Fibroblast of the aortic adventitia (primary cell): ENCODE results near the gene DNASE1L3. TPM values are rescaled to one million over a fixed set of nuclear protein-coding genes. Genes with fewer than 3 reads are reported as not detected.
"Not testable (repeated sequence)": the region's sequence is repeated elsewhere in the genome, so short reads cannot be mapped to it uniquely, and the experiment has no call there.

Experiments used
- DNase-seq: peaks from one replicate; pipeline ENCODE4 v3.0.0-alpha.2; 2010; ENCODE audit warnings: low read depth
- H3K4me3 ChIP-seq: 2 replicates; pipeline ENCODE4 v1.5.1; 2011; ENCODE audit warnings: low read depth, mild to moderate bottlenecking, control low read depth, low read length, moderate library complexity
- total RNA-seq: library from RNA; depleted of rRNA; stranded (reverse); fragments of >200 nt; gene quantifications from 2 replicates; pipeline ENCODE4 v1.2.3, GENCODE V29; 2012; ENCODE audit warnings: low replicate concordance
- TF ChIP-seq, protein P1 (sequence below): IDR thresholded peaks from 2 replicates; pipeline ENCODE4 v1.5.1; 2011; ENCODE audit warnings: mild to moderate bottlenecking, low read length, control low read depth, inconsistent platforms; ENCODE audit not compliant: insufficient read depth

Gene DNASE1L3
- total RNA-seq, 1 donor, result not detected

DNA sequence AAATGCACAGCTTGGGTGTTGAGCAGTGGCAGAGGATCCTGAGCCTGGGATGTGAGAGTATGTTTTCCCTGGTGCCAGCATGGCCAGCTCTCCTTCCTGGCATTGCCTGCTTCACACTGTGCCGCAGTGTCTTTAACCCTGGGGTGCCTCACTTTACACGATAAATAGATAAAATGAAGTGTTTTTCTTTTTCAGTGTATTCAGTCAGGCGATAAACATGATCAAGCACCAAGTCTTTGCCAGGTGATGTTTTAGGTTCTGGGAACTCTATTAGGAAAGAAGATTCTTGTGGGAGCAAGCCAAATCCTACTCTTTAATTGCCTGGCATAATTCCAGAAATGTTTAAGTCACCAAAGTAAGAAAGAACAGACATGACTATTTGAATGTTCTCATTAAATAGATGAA, 40.9 kb upstream of the DNASE1L3 start:
- DNase-seq, result no peak
- H3K4me3 ChIP-seq, result no peak overlapping the region
- TF ChIP-seq, protein P1, sequence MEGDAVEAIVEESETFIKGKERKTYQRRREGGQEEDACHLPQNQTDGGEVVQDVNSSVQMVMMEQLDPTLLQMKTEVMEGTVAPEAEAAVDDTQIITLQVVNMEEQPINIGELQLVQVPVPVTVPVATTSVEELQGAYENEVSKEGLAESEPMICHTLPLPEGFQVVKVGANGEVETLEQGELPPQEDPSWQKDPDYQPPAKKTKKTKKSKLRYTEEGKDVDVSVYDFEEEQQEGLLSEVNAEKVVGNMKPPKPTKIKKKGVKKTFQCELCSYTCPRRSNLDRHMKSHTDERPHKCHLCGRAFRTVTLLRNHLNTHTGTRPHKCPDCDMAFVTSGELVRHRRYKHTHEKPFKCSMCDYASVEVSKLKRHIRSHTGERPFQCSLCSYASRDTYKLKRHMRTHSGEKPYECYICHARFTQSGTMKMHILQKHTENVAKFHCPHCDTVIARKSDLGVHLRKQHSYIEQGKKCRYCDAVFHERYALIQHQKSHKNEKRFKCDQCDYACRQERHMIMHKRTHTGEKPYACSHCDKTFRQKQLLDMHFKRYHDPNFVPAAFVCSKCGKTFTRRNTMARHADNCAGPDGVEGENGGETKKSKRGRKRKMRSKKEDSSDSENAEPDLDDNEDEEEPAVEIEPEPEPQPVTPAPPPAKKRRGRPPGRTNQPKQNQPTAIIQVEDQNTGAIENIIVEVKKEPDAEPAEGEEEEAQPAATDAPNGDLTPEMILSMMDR, result no peak

DNA sequence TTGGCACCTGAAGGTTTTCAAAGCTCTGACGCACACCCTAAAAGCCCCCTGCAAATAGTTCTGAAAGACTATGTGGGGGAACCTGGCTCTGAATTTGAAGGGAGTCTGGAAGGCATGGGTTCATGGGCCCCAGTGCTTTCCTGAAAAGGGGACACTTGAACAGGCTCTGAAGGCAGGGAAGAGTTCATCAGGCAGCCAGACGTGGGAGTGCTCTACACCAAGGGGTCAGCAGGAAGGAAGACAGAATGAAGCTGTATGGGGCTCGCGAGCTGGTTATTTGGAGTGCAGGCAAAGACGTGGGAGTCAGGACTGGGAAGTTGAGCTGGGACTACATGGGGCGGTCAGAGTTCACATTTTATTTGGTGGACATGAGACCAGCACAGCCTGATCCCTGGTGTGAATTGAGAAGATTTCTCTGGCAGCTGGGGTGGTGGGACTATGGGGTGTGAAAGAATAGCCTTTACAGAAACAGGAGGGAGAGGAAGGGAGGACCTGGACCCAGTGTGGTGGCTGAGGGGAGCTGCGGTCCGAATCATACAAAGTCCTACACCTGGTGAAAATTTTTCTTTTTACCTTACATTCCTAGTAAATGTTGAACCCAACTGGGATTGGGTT, 39.4 kb upstream of the DNASE1L3 start:
- DNase-seq, result no peak
- TF ChIP-seq, protein P1, result no peak
- H3K4me3 ChIP-seq, result no peak overlapping the region

DNA sequence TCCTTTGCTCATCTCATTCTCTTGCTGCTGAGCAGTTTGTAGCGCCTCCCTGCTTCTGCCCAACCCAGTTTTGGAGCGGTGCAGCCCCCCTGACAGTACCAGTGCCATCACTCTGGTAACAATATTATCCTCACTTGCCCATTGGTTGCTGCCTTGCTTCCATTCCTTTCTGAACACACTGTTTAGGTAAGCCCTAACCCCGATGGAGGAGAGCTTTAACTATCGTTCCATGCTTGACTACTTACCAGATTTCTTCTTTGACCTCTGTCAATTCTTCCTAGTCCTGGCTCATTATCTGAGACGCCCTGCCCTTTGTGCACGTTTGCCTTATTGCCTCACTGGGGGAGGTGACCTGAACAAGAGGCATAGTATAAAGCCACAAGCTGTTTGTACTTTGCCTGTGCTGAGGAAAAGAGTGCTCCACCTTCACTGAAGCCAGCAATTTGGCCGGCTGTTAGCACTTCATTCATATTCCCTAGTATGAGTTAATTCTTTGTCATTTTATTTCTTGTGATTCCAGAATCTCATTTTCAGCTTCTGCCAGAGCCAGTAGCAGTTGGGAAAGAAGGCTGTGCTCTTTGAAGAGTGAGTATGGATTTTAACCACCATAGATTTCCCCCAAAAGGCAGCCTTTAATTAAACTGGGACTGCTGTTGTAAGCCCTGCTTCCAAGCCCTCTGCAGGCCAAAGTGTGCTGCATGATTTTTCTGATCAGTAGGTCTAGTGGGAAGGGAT, 38.8 kb upstream of the DNASE1L3 start:
- no peak for DNase-seq
- TF ChIP-seq, protein P1, result peak; percentile 46
- no peak overlapping the region for H3K4me3 ChIP-seq

DNA sequence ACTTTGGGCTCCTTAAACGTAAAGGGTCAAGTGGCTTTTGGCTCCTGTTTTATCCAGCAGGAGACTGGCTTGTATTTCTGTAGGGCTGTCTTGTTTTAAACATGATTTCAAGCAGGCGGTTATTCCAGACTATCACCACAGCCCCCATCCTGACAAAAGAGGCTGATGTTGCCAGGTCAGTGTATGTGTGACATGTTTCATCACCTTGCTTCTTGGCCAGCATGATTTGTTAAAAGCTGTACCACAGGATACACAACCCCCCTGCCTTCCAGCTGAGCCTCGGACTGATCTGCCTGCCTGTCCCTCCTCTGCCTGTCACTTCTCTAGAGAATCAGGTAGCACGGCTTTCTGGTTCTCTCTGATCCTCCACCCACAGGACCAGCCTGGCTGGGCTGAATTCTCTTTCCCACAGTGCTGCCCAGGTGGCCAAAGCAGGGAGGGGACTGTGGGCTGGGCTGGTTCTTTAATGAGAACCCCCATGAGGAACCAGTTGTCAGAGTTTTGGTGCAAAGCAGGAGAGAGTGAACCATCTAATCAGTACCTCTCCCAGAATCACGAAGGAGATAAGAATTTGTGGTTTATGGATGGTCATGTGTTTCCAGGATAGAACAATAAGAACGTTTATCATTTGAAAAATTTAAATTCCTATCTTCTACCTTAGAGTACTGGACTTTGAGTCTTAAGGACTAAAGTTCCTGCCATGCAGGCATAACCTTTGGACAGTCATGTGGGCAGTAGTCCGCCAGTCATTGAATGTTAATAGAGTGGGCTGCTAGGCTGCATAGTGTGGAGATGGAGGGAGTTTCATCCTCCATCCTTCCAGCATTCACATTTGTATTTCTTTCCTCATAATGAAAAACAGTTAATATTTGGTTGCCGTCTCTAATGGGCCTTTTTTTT, 35.6 kb upstream of the DNASE1L3 start:
- no peak overlapping the region for H3K4me3 ChIP-seq
- TF ChIP-seq, protein P1, result no peak
- DNase-seq, result no peak

DNA sequence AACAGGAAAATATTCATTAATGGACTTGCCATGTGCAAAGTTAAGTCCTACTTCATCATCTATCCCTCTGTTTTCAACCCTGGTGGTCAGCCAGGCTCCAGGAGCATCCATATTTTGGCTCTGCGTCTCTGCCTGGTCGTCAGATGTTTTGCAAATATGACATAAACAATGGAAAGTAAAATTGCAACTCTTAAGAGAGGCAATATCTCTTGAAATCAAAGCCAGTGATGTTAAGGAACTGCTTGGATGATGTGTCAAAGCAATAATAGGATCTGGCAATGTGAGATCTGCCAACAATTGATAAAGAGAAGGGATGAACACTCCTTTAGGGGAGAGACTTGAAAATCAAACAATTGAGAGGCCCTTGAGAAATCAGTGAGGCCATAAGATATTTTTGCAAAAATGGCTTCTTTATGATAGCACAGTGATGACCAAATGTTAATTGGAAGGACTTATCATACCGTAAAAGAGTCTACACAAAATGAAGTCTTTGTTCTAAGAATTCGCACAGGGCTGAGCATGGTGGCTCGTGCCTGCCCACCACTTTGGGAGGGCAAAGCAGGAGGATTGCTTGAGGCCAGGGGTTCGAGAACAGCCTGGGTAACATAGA, 33.3 kb upstream of the DNASE1L3 start:
- DNase-seq, result no peak
- TF ChIP-seq, protein P1, result no peak
- no peak overlapping the region for H3K4me3 ChIP-seq

DNA sequence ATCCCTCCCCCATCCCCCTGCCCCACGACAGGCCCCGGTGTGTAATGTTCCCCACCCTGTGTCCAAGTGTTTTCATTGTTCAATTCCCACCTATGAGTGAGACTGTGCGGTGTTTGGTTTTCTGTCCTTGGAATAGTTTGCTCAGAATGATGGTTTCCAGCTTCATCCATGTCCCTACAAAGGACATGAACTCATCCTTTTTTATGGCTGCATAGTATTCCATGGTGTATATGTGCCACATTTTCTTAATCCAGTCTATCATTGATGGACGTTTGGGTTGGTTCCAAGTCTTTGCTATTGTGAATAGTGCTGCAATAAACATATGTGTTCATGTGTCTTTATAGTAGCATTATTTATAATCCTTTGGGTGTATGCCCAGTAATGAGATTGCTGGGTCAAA, 32.1 kb upstream of the DNASE1L3 start:
- not testable (repeated sequence) for H3K4me3 ChIP-seq

More for the DNA sequence above, 32.1 kb upstream of the DNASE1L3 start:
- not testable (repeated sequence) for DNase-seq
